ENCODE measurements around the gene THSD1. TPM values are rescaled to one million over a fixed set of nuclear protein-coding genes. Genes with fewer than 3 reads are reported as not detected.

THSD1 gene
- total and polyA plus RNA-seq, 4 donors: 7.0 to 39.6 (median 10.4) TPM

- H3K9me3 ChIP-seq (ENCODE audit: control insufficient read depth in 4 of 4, insufficient read depth in 3 of 4, low read length in 3 of 4): no peaks in the 10 kb centered on the region
- peaks cover 4 to 25% (median 9%) of the 10 kb centered on the region in 5 donors for H3K4me1 ChIP-seq (ENCODE audit: control insufficient read depth in 5 of 5, insufficient read depth in 5 of 5, low read length in 5 of 5)
- H3K27me3 ChIP-seq (ENCODE audit: control insufficient read depth in 3 of 3, insufficient read depth in 3 of 3, low read length in 2 of 3): no peaks in the 10 kb centered on the region
- peak within 1 kb of the TSS; percentile 81 to 95 for H3K9ac ChIP-seq (ENCODE audit: insufficient read depth in 1 of 2, low read length in 2 of 2)
- DNase-seq: peak; percentile 97 to 98 (median 97)
- peaks cover 0 to 2% (median 0%) of the 10 kb centered on the region in 4 donors for H3K36me3 ChIP-seq (ENCODE audit: control insufficient read depth in 4 of 4, insufficient read depth in 4 of 4, low read length in 4 of 4)
- WGBS, 2 donors: 0% methylated on average over 61 to 105 of the region's 105 CpGs
- peak within 1 kb of the TSS; percentile 80 for H3K4me3 ChIP-seq
- TF ChIP-seq CTCF (IDR thresholded peaks at IDR 0.05; ENCODE audit: control extremely low read depth, extremely low read depth): peak; percentile 98
- ATAC-seq (ENCODE audit: insufficient read depth, low FRiP score): peak; percentile 95
- peak within 1 kb of the TSS; percentile 91 to 96 for H3K27ac ChIP-seq (ENCODE audit: low read depth in 1 of 2, low read length in 1 of 2)
These were observed 44.2 kb upstream of the THSD1 start, which contains the start of gene VPS36 for GRCh38 chr13:52450012-52450792. Gene VPS36 (minus strand): TSS chr13:52450634. CDS start chr13:52450594, 40 bp downstream.

GRCh38 chr13:52449331-52450011 lies 43.5 kb upstream of the THSD1 start:
- ATAC-seq (ENCODE audit: insufficient read depth, low FRiP score) (no peak), DNase-seq (no peak)
- H3K9me3 ChIP-seq (ENCODE audit: control insufficient read depth in 4 of 4, insufficient read depth in 3 of 4, low read length in 3 of 4): no peaks in the 10 kb centered on the region
- H3K9ac ChIP-seq (ENCODE audit: insufficient read depth in 1 of 2, low read length in 2 of 2): peak overlapping the region; percentile 81 to 95
- 3% methylated on average over 10 of the region's 10 CpGs for WGBS, 2 donors
- peak overlapping the region; percentile 80 for H3K4me3 ChIP-seq
- H3K27me3 ChIP-seq (ENCODE audit: control insufficient read depth in 3 of 3, insufficient read depth in 3 of 3, low read length in 2 of 3): no peaks in the 10 kb centered on the region
- peaks cover 0 to 2% (median 0%) of the 10 kb centered on the region in 4 donors for H3K36me3 ChIP-seq (ENCODE audit: control insufficient read depth in 4 of 4, insufficient read depth in 4 of 4, low read length in 4 of 4)
- H3K27ac ChIP-seq (ENCODE audit: low read depth in 1 of 2, low read length in 1 of 2): peak overlapping the region; percentile 91 to 96
- H3K4me1 ChIP-seq (ENCODE audit: control insufficient read depth in 5 of 5, insufficient read depth in 5 of 5, low read length in 5 of 5): peaks cover 4 to 21% (median 8%) of the 10 kb centered on the region in 5 donors
- TF ChIP-seq CTCF (IDR thresholded peaks at IDR 0.05; ENCODE audit: control extremely low read depth, extremely low read depth): no peak

GRCh38 chr13:52447815-52448552 lies 42.0 kb upstream of the THSD1 start:
- no peak overlapping the region for H3K9ac ChIP-seq (ENCODE audit: insufficient read depth in 1 of 2, low read length in 2 of 2)
- H3K9me3 ChIP-seq (ENCODE audit: control insufficient read depth in 4 of 4, insufficient read depth in 3 of 4, low read length in 3 of 4): no peaks in the 10 kb centered on the region
- no peak overlapping the region for H3K4me3 ChIP-seq
- H3K4me1 ChIP-seq (ENCODE audit: control insufficient read depth in 5 of 5, insufficient read depth in 5 of 5, low read length in 5 of 5): peaks cover 5 to 18% (median 8%) of the 10 kb centered on the region in 5 donors
- H3K27ac ChIP-seq (ENCODE audit: low read depth in 1 of 2, low read length in 1 of 2): peak overlapping the region in 1 of 2 donors; percentile 58
- WGBS, 2 donors: 80 to 81% methylated on average over 5 of the region's 5 CpGs
- no peak for DNase-seq
- no peak for TF ChIP-seq CTCF (IDR thresholded peaks at IDR 0.05; ENCODE audit: control extremely low read depth, extremely low read depth)
- H3K27me3 ChIP-seq (ENCODE audit: control insufficient read depth in 3 of 3, insufficient read depth in 3 of 3, low read length in 2 of 3): no peaks in the 10 kb centered on the region
- peaks cover 1 to 3% (median 3%) of the 10 kb centered on the region in 4 donors for H3K36me3 ChIP-seq (ENCODE audit: control insufficient read depth in 4 of 4, insufficient read depth in 4 of 4, low read length in 4 of 4)
- no peak for ATAC-seq (ENCODE audit: insufficient read depth, low FRiP score)

Data from lung (tissue), 12 donors.